Measurements from ENCODE around the gene FOXP2.

GRCh38 chr7:114660126-114660486, 245.5 kb downstream of the FOXP2 start:
- TF ChIP-seq CTCF (IDR thresholded peaks at IDR 0.05 in 8 of 11, conservative IDR thresholded peaks at IDR 0.05 in 3 of 11), result no peak
- TF ChIP-seq POLR2A (IDR thresholded peaks at IDR 0.05), result no peak
- no peak for TF ChIP-seq POLR2AphosphoS5 (IDR thresholded peaks at IDR 0.05)
